HepG2 (cell line): Measurements from ENCODE around the gene POLDIP3. TPM values are rescaled to one million over a fixed set of nuclear protein-coding genes. Genes with fewer than 3 reads are reported as not detected.

ENCODE experiments used
- DPF2 ChIP-seq: sonication (generic); formaldehyde crosslinking; IDR thresholded peaks from 2 replicates; pipeline ENCODE4 v1.4.0; 2020; ENCODE audit warnings: mild to moderate bottlenecking, low read depth, missing genetic modification reagents, borderline replicate concordance
- FOXJ3 ChIP-seq: sonication (generic); formaldehyde crosslinking; IDR thresholded peaks from 2 replicates; pipeline ENCODE4 v1.4.0; 2020; ENCODE audit warnings: missing genetic modification reagents, mild to moderate bottlenecking, borderline replicate concordance
- HOXA9 ChIP-seq: sonication (generic); formaldehyde crosslinking; IDR thresholded peaks from 2 replicates; pipeline ENCODE4 v1.8.1; 2022; ENCODE audit warnings: missing genetic modification reagents, mild to moderate bottlenecking, moderate library complexity, borderline replicate concordance
- JUNB ChIP-seq: sonication (generic); formaldehyde crosslinking; IDR thresholded peaks from 2 replicates; pipeline ENCODE4 v1.8.0; 2022; ENCODE audit warnings: missing genetic modification reagents, mild to moderate bottlenecking, borderline replicate concordance
- MEIS2 ChIP-seq: sonication (generic); formaldehyde crosslinking; IDR thresholded peaks from 2 replicates; pipeline ENCODE4 v1.9.0; 2021; ENCODE audit warnings: mild to moderate bottlenecking, missing genetic modification reagents
- SKIL ChIP-seq: sonication (generic); formaldehyde crosslinking; IDR thresholded peaks from 2 replicates; pipeline ENCODE4 v1.8.0; 2022; ENCODE audit warnings: missing genetic modification reagents, mild to moderate bottlenecking, moderate library complexity, borderline replicate concordance
- SNAPC2 ChIP-seq: sonication (generic); formaldehyde crosslinking; IDR thresholded peaks from 2 replicates; pipeline ENCODE4 v1.8.1; 2022; ENCODE audit warnings: mild to moderate bottlenecking, missing genetic modification reagents
- UBTF ChIP-seq: sonication (generic); formaldehyde crosslinking; IDR thresholded peaks from 2 replicates; pipeline ENCODE4 v1.4.0; 2020; ENCODE audit warnings: mild to moderate bottlenecking, missing genetic modification reagents
- ZBTB44 ChIP-seq: sonication (generic); formaldehyde crosslinking; IDR thresholded peaks from 2 replicates; pipeline ENCODE4 v1.4.0; 2020; ENCODE audit warnings: missing genetic modification reagents
- ZFX ChIP-seq: sonication (generic); formaldehyde crosslinking; IDR thresholded peaks from 2 replicates; pipeline ENCODE4 v1.4.0; 2020; ENCODE audit warnings: mild to moderate bottlenecking, low read depth, missing genetic modification reagents, moderate library complexity
- ZNF18 ChIP-seq: sonication (generic); formaldehyde crosslinking; IDR thresholded peaks from 2 replicates; pipeline ENCODE4 v1.8.0; 2022; ENCODE audit warnings: mild to moderate bottlenecking, missing genetic modification reagents; ENCODE audit not compliant: insufficient replicate concordance
- ZNF317 ChIP-seq: sonication (generic); formaldehyde crosslinking; IDR thresholded peaks from 2 replicates; pipeline ENCODE4 v1.5.0; 2020; ENCODE audit warnings: mild to moderate bottlenecking, missing genetic modification reagents
- ZNF432 ChIP-seq: sonication (generic); formaldehyde crosslinking; IDR thresholded peaks from 2 replicates; pipeline ENCODE4 v1.5.0; 2020; ENCODE audit warnings: missing genetic modification reagents, mild to moderate bottlenecking, borderline replicate concordance
- ZNF510 ChIP-seq: sonication (generic); formaldehyde crosslinking; IDR thresholded peaks from 2 replicates; pipeline ENCODE4 v1.4.0; 2020; ENCODE audit warnings: low read depth, mild to moderate bottlenecking, missing genetic modification reagents
- ZNF570 ChIP-seq: sonication (generic); formaldehyde crosslinking; IDR thresholded peaks from 2 replicates; pipeline ENCODE4 v1.4.0; 2020; ENCODE audit warnings: mild to moderate bottlenecking, missing genetic modification reagents, borderline replicate concordance
- ZNF703 ChIP-seq: sonication (generic); formaldehyde crosslinking; IDR thresholded peaks from 2 replicates; pipeline ENCODE4 v1.5.1; 2020; ENCODE audit warnings: missing genetic modification reagents, mild to moderate bottlenecking, moderate library complexity, borderline replicate concordance
- ZNF704 ChIP-seq: sonication (generic); formaldehyde crosslinking; IDR thresholded peaks from 2 replicates; pipeline ENCODE4 v1.8.1; 2023; ENCODE audit warnings: mild to moderate bottlenecking, inconsistent platforms, moderate library complexity, missing genetic modification reagents, borderline replicate concordance
- ZNF816 ChIP-seq: sonication (generic); formaldehyde crosslinking; IDR thresholded peaks from 2 replicates; pipeline ENCODE4 v1.8.0; 2022; ENCODE audit warnings: missing genetic modification reagents, mild to moderate bottlenecking, borderline replicate concordance
- ZNF850 ChIP-seq: sonication (generic); formaldehyde crosslinking; conservative IDR thresholded peaks from 2 replicates; pipeline ENCODE4 v1.9.0; 2021; ENCODE audit warnings: mild to moderate bottlenecking, missing genetic modification reagents
- polyA plus RNA-seq, 8 experiments: library from polyadenylated mRNA; depleted of rRNA in 3 of 8; stranded (reverse) in 7 of 8; unstranded in 1 of 8; fragments of >200 nt; fragmentation: Illumina TruSeq in 4 of 8; extraction: Trizol in 4 of 8; gene quantifications; 2 replicates each; pipeline versions ENCODE4 v1.2.1 to v1.2.3, GENCODE V29; 2011 to 2016; ENCODE audit warnings: low read depth in 4 of 8, missing spikeins in 1 of 8, mixed read lengths in 1 of 8; ENCODE audit not compliant: insufficient read depth in 1 of 8
- total RNA-seq, 5 experiments: library from RNA; depleted of rRNA; stranded (reverse); fragments of >200 nt; fragmentation: Illumina TruSeq; extraction: Trizol; gene quantifications; 2 replicates each; pipeline ENCODE4 v1.2.3, GENCODE V29; 2016; ENCODE audit warnings: low read depth in 1 of 5

POLDIP3 gene
- total and polyA plus RNA-seq, 2 of the 13 experiments (the other 11 are each of a cell fraction or from before 2014, with no cell fraction given), result 45.8 to 47.4 TPM

- TF ChIP-seq ZFX, result peak; percentile 82
- TF ChIP-seq ZNF510, result no peak
- TF ChIP-seq MEIS2 (CRISPR knock-in tag), result peak; percentile 60; the same call in 1 of the 2 replicates
- TF ChIP-seq ZNF703 (CRISPR knock-in tag), result no peak
- TF ChIP-seq ZNF432 (CRISPR knock-in tag), result no peak
- no peak for TF ChIP-seq ZBTB44 (CRISPR knock-in tag)
- peak; percentile 73; the same call in 1 of the 2 replicates for TF ChIP-seq ZNF816
- TF ChIP-seq DPF2 (CRISPR knock-in tag), result peak; percentile 62; the same call in 1 of the 2 replicates
- 0 out of 2 replicates have a peak, but pooled peaks have one; percentile 21 for TF ChIP-seq HOXA9 (CRISPR knock-in tag)
- 0 out of 2 replicates have a peak, but pooled peaks have one; percentile 36 for TF ChIP-seq SKIL (CRISPR knock-in tag)
- no peak for TF ChIP-seq ZNF570
- no peak for TF ChIP-seq JUNB (CRISPR knock-in tag)
- TF ChIP-seq FOXJ3 (CRISPR knock-in tag), result peak; percentile 72
- peak; percentile 56; the same call in 1 of the 2 replicates for TF ChIP-seq ZNF704
- TF ChIP-seq ZNF18 (CRISPR knock-in tag), result peak; percentile 25
- TF ChIP-seq UBTF (CRISPR knock-in tag), result peak; percentile 55; the same call in 1 of the 2 replicates
- TF ChIP-seq SNAPC2 (CRISPR knock-in tag), result 0 out of 2 replicates have a peak, but pooled peaks have one; percentile 65
- peak; percentile 84 for TF ChIP-seq ZNF317 (CRISPR knock-in tag)
- TF ChIP-seq ZNF850, result 0 out of 2 replicates have a peak, but pooled peaks have one; percentile 32
These were observed 12.7 kb downstream of the POLDIP3 start (continued) for GRCh38 chr22:42601879-42602465.
